Prostate gland (tissue), 2 donors: ENCODE results near the gene DLX4. TPM values are rescaled to one million over a fixed set of nuclear protein-coding genes. Genes with fewer than 3 reads are reported as not detected.

Experiments
- DNase-seq: peaks from one replicate; pipeline ENCODE4 v3.0.0-alpha.2; 2019; ENCODE audit warnings: low spot score
- H3K27ac ChIP-seq, 2 donors: fragments of 200-600 bp; sonication (generic); 2 replicates each; pipeline ENCODE4 v1.5.1; 2017 to 2019
- H3K27me3 ChIP-seq: fragments of 200-600 bp; sonication (generic); replicated peaks from 2 replicates; pipeline ENCODE4 v1.5.1; 2019; ENCODE audit not compliant: insufficient read depth
- H3K36me3 ChIP-seq, 2 donors: fragments of 200-600 bp; sonication (generic); 1 replicate in 1 of 2; 2 replicates in 1 of 2; pipeline versions ENCODE4 v1.5.1 to v1.8.1; 2017 to 2019
- H3K4me1 ChIP-seq: fragments of 200-600 bp; sonication (generic); replicated peaks from 2 replicates; pipeline ENCODE4 v1.5.1; 2019
- H3K4me3 ChIP-seq, 2 donors: fragments of 200-600 bp; sonication (generic); 2 replicates each; pipeline ENCODE4 v1.5.1; 2017 to 2019
- H3K9me3 ChIP-seq: fragments of 200-600 bp; sonication (generic); 2 replicates; pipeline ENCODE4 v1.5.1; 2017
- CTCF ChIP-seq, 4 experiments: fragments of 200-600 bp in 2 of 4; fragments of 450-650 bp in 2 of 4; sonication (generic) in 2 of 4; IDR thresholded peaks; 1 replicate in 3 of 4; 2 replicates in 1 of 4; pipeline ENCODE4 v1.5.1; 2016 to 2019; ENCODE audit warnings: antibody characterized with exemption in 4 of 4, mild to moderate bottlenecking in 2 of 4, moderate library complexity in 2 of 4
- POLR2A ChIP-seq: fragments of 450-650 bp; IDR thresholded peaks from one replicate; pipeline ENCODE4 v1.6.1; 2016; ENCODE audit warnings: antibody characterized with exemption, mild to moderate bottlenecking
- POLR2AphosphoS5 ChIP-seq: sonication (generic); formaldehyde crosslinking; IDR thresholded peaks from one replicate; pipeline ENCODE4 v1.6.1; 2017; ENCODE audit warnings: antibody characterized with exemption
- WGBS: methylation state at CpG from one replicate; pipeline ENCODE4 v1.1.5; 2018; 5-methylcytosine and 5-hydroxymethylcytosine counted together
- intact Hi-C: fragments of 100-400 bp; cut with DNase I; formaldehyde crosslinking; loops from one replicate; pipeline ENCODE4 v1.14.2; 2022
- total RNA-seq, 2 donors: library from RNA; depleted of rRNA; stranded (reverse); fragments of >200 nt; gene quantifications; one replicate each; pipeline ENCODE4 v1.1.0, GENCODE V29; 2016

DLX4 gene
- total RNA-seq, 2 donors from 2014 or later: not detected

GRCh38 chr17:49930880-49931279 lies 38.1 kb upstream of the DLX4 start:
- Histone ChIP-seq H3K27me3 (peaks cover 12% of the 10 kb centered on the region), H3K4me3 (no peak overlapping the region), H3K9me3 (no peaks in the 10 kb centered on the region), H3K36me3 (no peaks in the 10 kb centered on the region), H3K4me1 (no peaks in the 10 kb centered on the region), H3K27ac (no peak overlapping the region)
- WGBS: 86% methylated on average over 8 of the region's 8 CpGs
- no peak for TF ChIP-seq POLR2AphosphoS5
- DNase-seq: no peak
- intact Hi-C loops: no loop called here

GRCh38 chr17:49931416-49932137 lies 37.4 kb upstream of the DLX4 start:
- intact Hi-C loops: no loop called here
- Histone ChIP-seq H3K27me3 (peaks cover 12% of the 10 kb centered on the region), H3K36me3 (no peaks in the 10 kb centered on the region), H3K4me3 (no peak overlapping the region), H3K27ac (no peak overlapping the region), H3K9me3 (no peaks in the 10 kb centered on the region), H3K4me1 (no peaks in the 10 kb centered on the region)
- 70% methylated on average over 16 of the region's 16 CpGs for WGBS
- no peak for DNase-seq
- TF ChIP-seq CTCF (IDR thresholded peaks at IDR 0.05) (no peak), POLR2AphosphoS5 (no peak), POLR2A (no peak)

- intact Hi-C loops: no loop called here
- H3K36me3 ChIP-seq: no peaks in the 10 kb centered on the region
- no peaks in the 10 kb centered on the region for H3K4me1 ChIP-seq
- no peak for TF ChIP-seq POLR2AphosphoS5
- TF ChIP-seq CTCF (IDR thresholded peaks at IDR 0.05): no peak
- no peak for TF ChIP-seq POLR2A
- 76% methylated on average over 15 of the region's 17 CpGs for WGBS
- H3K4me3 ChIP-seq: no peak overlapping the region
- peaks cover 12% of the 10 kb centered on the region for H3K27me3 ChIP-seq
- no peak overlapping the region for H3K27ac ChIP-seq
- H3K9me3 ChIP-seq: no peaks in the 10 kb centered on the region
- no peak for DNase-seq
These were observed 36.8 kb upstream of the DLX4 start for GRCh38 chr17:49932138-49932723.

GRCh38 chr17:49932901-49933300 lies 36.1 kb upstream of the DLX4 start:
- Histone ChIP-seq H3K4me3 (no peak overlapping the region), H3K27ac (no peak overlapping the region), H3K4me1 (no peaks in the 10 kb centered on the region), H3K27me3 (peaks cover 11% of the 10 kb centered on the region), H3K36me3 (no peaks in the 10 kb centered on the region), H3K9me3 (no peaks in the 10 kb centered on the region)
- no peak for TF ChIP-seq POLR2AphosphoS5
- no peak for TF ChIP-seq CTCF (IDR thresholded peaks at IDR 0.05)
- no peak for TF ChIP-seq POLR2A
- WGBS: 91% methylated on average over 6 of the region's 6 CpGs
- DNase-seq: no peak
- intact Hi-C loops: no loop called here

- no peak for DNase-seq
- WGBS: 58% methylated on average over 11 of the region's 15 CpGs
- Histone ChIP-seq H3K36me3 (no peaks in the 10 kb centered on the region), H3K4me3 (no peak overlapping the region), H3K4me1 (no peaks in the 10 kb centered on the region), H3K9me3 (no peaks in the 10 kb centered on the region), H3K27ac (no peak overlapping the region), H3K27me3 (peaks cover 7% of the 10 kb centered on the region)
- intact Hi-C loops: no loop called here
- TF ChIP-seq POLR2AphosphoS5 (no peak), CTCF (IDR thresholded peaks at IDR 0.05) (no peak), POLR2A (no peak)
These were observed 33.3 kb upstream of the DLX4 start for GRCh38 chr17:49935526-49936210.
